HT1080 (cell line): ENCODE measurements around the gene NTRK1. TPM values are rescaled to one million over a fixed set of nuclear protein-coding genes. Genes with fewer than 3 reads are reported as not detected.

Experiments used
- DNase-seq: peaks from one replicate; pipeline ENCODE4 v3.0.0-alpha.2; 2015; ENCODE audit warnings: low read depth
- total RNA-seq: library from RNA; depleted of rRNA; stranded (reverse); fragments of >200 nt; shearing (Covaris generic); gene quantifications from 2 replicates; pipeline ENCODE4 v1.2.3, GENCODE V29; 2014; rRNA removed

Gene NTRK1
- total RNA-seq, 1 experiment from 2014 or later = 1.3 TPM

DNA sequence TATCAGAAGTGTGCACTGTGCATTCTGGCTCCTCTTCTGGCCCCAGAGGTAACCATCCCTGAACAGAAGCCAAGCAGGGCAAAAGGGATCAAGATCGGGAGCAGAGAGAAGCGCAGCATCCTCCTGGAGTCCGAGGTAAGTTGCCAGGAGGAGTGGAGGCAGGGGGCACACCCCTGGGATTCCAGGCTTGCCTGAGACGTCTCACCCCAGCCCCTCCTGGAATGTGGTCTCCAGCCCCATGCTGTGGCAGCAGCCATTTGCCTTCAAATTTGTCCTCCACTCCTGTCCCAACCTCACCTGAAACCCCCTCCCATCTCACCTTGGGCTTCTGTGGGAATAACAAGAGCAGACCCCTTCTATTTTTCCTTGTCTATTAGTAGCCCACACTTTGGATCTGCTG, 69.8 kb downstream of the NTRK1 start:
- no peak for DNase-seq

Other genes with a start within 250 kb of the NTRK1 start
- gene HAPLN2, start 241.4 kb upstream of the NTRK1 start, total RNA-seq = not detected in 2 replicates
- 0.03 TPM in 1 of 2 replicates, not detected in the other for gene BCAN, start 218.7 kb upstream of the NTRK1 start, total RNA-seq
- 0.03 and 0.13 TPM in 2 replicates for gene NES, start 183.5 kb upstream of the NTRK1 start, total RNA-seq
- gene CRABP2, start 155.3 kb upstream of the NTRK1 start, total RNA-seq = 6.0 and 8.6 TPM in 2 replicates
- 10.9 and 15.7 TPM in 2 replicates for gene METTL25B, start 132.4 kb upstream of the NTRK1 start, total RNA-seq
- 27.6 and 39.8 TPM in 2 replicates for gene ISG20L2, start 132.1 kb upstream of the NTRK1 start, total RNA-seq
- gene MRPL24, start 119.8 kb upstream of the NTRK1 start, total RNA-seq = 163 and 192 TPM in 2 replicates
- gene HDGF, start 109.2 kb upstream of the NTRK1 start, total RNA-seq = 522 and 576 TPM in 2 replicates
- 69.5 and 122 TPM in 2 replicates for gene PRCC, start 93.3 kb upstream of the NTRK1 start, total RNA-seq
- gene SH2D2A, start 44.0 kb upstream of the NTRK1 start, total RNA-seq = 4.6 and 8.2 TPM in 2 replicates
- gene INSRR, start 1.7 kb upstream of the NTRK1 start, total RNA-seq = not detected in 2 replicates
- gene PEAR1, start 32.9 kb downstream of the NTRK1 start, total RNA-seq = 4.1 and 5.2 TPM in 2 replicates
- gene LRRC71, start 59.8 kb downstream of the NTRK1 start, total RNA-seq = not detected in 2 replicates
- 17.7 and 19.0 TPM in 2 replicates for gene ARHGEF11, start 184.9 kb downstream of the NTRK1 start, total RNA-seq
- not detected in 2 replicates for gene ETV3L, start 238.9 kb downstream of the NTRK1 start, total RNA-seq